Measurements from ENCODE around the gene CDC6.

- TF ChIP-seq CTCF (conservative IDR thresholded peaks at IDR 0.05): no peak
- no peak for TF ChIP-seq ZFX (IDR thresholded peaks at IDR 0.05)
Observed at GRCh38 chr17:40248507-40248906, 39.2 kb upstream of the CDC6 start.
